ENCODE measurements around the gene LEO1.
A peak's percentile ranks its signal among the peaks of the same experiment; 100 is the strongest.
"Not testable (repeated sequence)": the region's sequence is repeated elsewhere in the genome, so short reads cannot be mapped to it uniquely, and the experiment has no call there.

Gene LEO1

GRCh38 chr15:52011711-52012144 is 40.1 kb upstream of the LEO1 start:
- Histone ChIP-seq H3K9me3 (ENCODE audit: low read length) (no peaks in the 10 kb centered on the region), H3K27me3 (ENCODE audit: control insufficient read depth in 1 of 2, insufficient read depth in 2 of 2, low read length in 2 of 2) (no peaks in the 10 kb centered on the region), H3K9ac (ENCODE audit: low read length) (no peak overlapping the region), H3K4me3 (ENCODE audit: low read depth in 1 of 2, low read length in 2 of 2) (no peak overlapping the region), H3K36me3 (ENCODE audit: insufficient read depth, low read length) (no peaks in the 10 kb centered on the region), H3K27ac (ENCODE audit: low read depth, low read length) (no peak overlapping the region), H3K4me1 (ENCODE audit: insufficient read depth, low read length) (peaks cover 18% of the 10 kb centered on the region)

GRCh38 chr15:52010633-52011595 is 39.3 kb upstream of the LEO1 start:
- Histone ChIP-seq H3K4me1 (ENCODE audit: insufficient read depth, low read length) (peaks cover 18% of the 10 kb centered on the region), H3K9me3 (ENCODE audit: low read length) (no peaks in the 10 kb centered on the region), H3K27ac (ENCODE audit: low read depth, low read length) (peak overlapping the region; percentile 60), H3K27me3 (ENCODE audit: control insufficient read depth in 1 of 2, insufficient read depth in 2 of 2, low read length in 2 of 2) (no peaks in the 10 kb centered on the region), H3K9ac (ENCODE audit: low read length) (no peak overlapping the region), H3K4me3 (ENCODE audit: low read depth in 1 of 2, low read length in 2 of 2) (no peak overlapping the region), H3K36me3 (ENCODE audit: insufficient read depth, low read length) (no peaks in the 10 kb centered on the region)

GRCh38 chr15:52008698-52009434 is 37.3 kb upstream of the LEO1 start:
- H3K27ac ChIP-seq (ENCODE audit: low read depth, low read length): no peak overlapping the region
- no peaks in the 10 kb centered on the region for H3K9me3 ChIP-seq (ENCODE audit: low read length)
- H3K9ac ChIP-seq (ENCODE audit: low read length): no peak overlapping the region
- no peak overlapping the region for H3K4me3 ChIP-seq (ENCODE audit: low read depth in 1 of 2, low read length in 2 of 2)
- H3K36me3 ChIP-seq (ENCODE audit: insufficient read depth, low read length): no peaks in the 10 kb centered on the region
- no peaks in the 10 kb centered on the region for H3K27me3 ChIP-seq (ENCODE audit: control insufficient read depth in 1 of 2, insufficient read depth in 2 of 2, low read length in 2 of 2)
- peaks cover 18% of the 10 kb centered on the region for H3K4me1 ChIP-seq (ENCODE audit: insufficient read depth, low read length)

- Histone ChIP-seq H3K27ac (ENCODE audit: low read depth, low read length) (no peak overlapping the region), H3K4me3 (ENCODE audit: low read depth in 1 of 2, low read length in 2 of 2) (no peak overlapping the region), H3K27me3 (ENCODE audit: control insufficient read depth in 1 of 2, insufficient read depth in 2 of 2, low read length in 2 of 2) (no peaks in the 10 kb centered on the region), H3K4me1 (ENCODE audit: insufficient read depth, low read length) (peaks cover 18% of the 10 kb centered on the region), H3K9ac (ENCODE audit: low read length) (no peak overlapping the region), H3K9me3 (ENCODE audit: low read length) (no peaks in the 10 kb centered on the region), H3K36me3 (ENCODE audit: insufficient read depth, low read length) (no peaks in the 10 kb centered on the region)
These were observed 36.8 kb upstream of the LEO1 start for GRCh38 chr15:52008359-52008697.

- Histone ChIP-seq H3K9me3 (ENCODE audit: low read length) (no peaks in the 10 kb centered on the region), H3K4me3 (ENCODE audit: low read depth in 1 of 2, low read length in 2 of 2) (no peak overlapping the region), H3K27ac (ENCODE audit: low read depth, low read length) (no peak overlapping the region)
These were observed 35.2 kb upstream of the LEO1 start for GRCh38 chr15:52006702-52007340.

GRCh38 chr15:52005748-52006701 is 34.4 kb upstream of the LEO1 start:
- no peaks in the 10 kb centered on the region for H3K9me3 ChIP-seq (ENCODE audit: low read length)
- no peak overlapping the region for H3K4me3 ChIP-seq (ENCODE audit: low read depth in 1 of 2, low read length in 2 of 2)
- H3K4me1 ChIP-seq (ENCODE audit: insufficient read depth, low read length): peaks cover 5% of the 10 kb centered on the region
- H3K36me3 ChIP-seq (ENCODE audit: insufficient read depth, low read length): no peaks in the 10 kb centered on the region
- no peak overlapping the region for H3K9ac ChIP-seq (ENCODE audit: low read length)
- no peaks in the 10 kb centered on the region for H3K27me3 ChIP-seq (ENCODE audit: control insufficient read depth in 1 of 2, insufficient read depth in 2 of 2, low read length in 2 of 2)
- no peak overlapping the region for H3K27ac ChIP-seq (ENCODE audit: low read depth, low read length)

More at GRCh38 chr15:52006702-52007340, 35.2 kb upstream of the LEO1 start:
- H3K36me3 ChIP-seq (ENCODE audit: insufficient read depth, low read length): no peaks in the 10 kb centered on the region
- H3K4me1 ChIP-seq (ENCODE audit: insufficient read depth, low read length): peaks cover 13% of the 10 kb centered on the region
- H3K27me3 ChIP-seq (ENCODE audit: control insufficient read depth in 1 of 2, insufficient read depth in 2 of 2, low read length in 2 of 2): no peaks in the 10 kb centered on the region
- H3K9ac ChIP-seq (ENCODE audit: low read length): no peak overlapping the region

GRCh38 chr15:52004806-52005205 is 33.2 kb upstream of the LEO1 start:
- no peak overlapping the region for H3K9ac ChIP-seq (ENCODE audit: low read length)
- H3K27ac ChIP-seq (ENCODE audit: low read depth, low read length): no peak overlapping the region

GRCh38 chr15:52003710-52004109 is 32.1 kb upstream of the LEO1 start:
- H3K36me3 ChIP-seq (ENCODE audit: insufficient read depth, low read length): no peaks in the 10 kb centered on the region
- H3K27ac ChIP-seq (ENCODE audit: low read depth, low read length): no peak overlapping the region
- H3K9ac ChIP-seq (ENCODE audit: low read length): no peak overlapping the region
- H3K4me3 ChIP-seq (ENCODE audit: low read depth in 1 of 2, low read length in 2 of 2): no peak overlapping the region
- H3K4me1 ChIP-seq (ENCODE audit: insufficient read depth, low read length): no peaks in the 10 kb centered on the region
- H3K27me3 ChIP-seq (ENCODE audit: control insufficient read depth in 1 of 2, insufficient read depth in 2 of 2, low read length in 2 of 2): no peaks in the 10 kb centered on the region
- no peaks in the 10 kb centered on the region for H3K9me3 ChIP-seq (ENCODE audit: low read length)

More at GRCh38 chr15:52004806-52005205, 33.2 kb upstream of the LEO1 start:
- Histone ChIP-seq H3K27me3 (ENCODE audit: control insufficient read depth in 1 of 2, insufficient read depth in 2 of 2, low read length in 2 of 2) (no peaks in the 10 kb centered on the region), H3K36me3 (ENCODE audit: insufficient read depth, low read length) (no peaks in the 10 kb centered on the region), H3K9me3 (ENCODE audit: low read length) (no peaks in the 10 kb centered on the region), H3K4me3 (ENCODE audit: low read depth in 1 of 2, low read length in 2 of 2) (no peak overlapping the region), H3K4me1 (ENCODE audit: insufficient read depth, low read length) (no peaks in the 10 kb centered on the region)

GRCh38 chr15:52003089-52003488 is 31.5 kb upstream of the LEO1 start:
- not testable (repeated sequence) for H3K36me3 ChIP-seq (ENCODE audit: insufficient read depth, low read length); H3K4me3 ChIP-seq (ENCODE audit: low read depth in 1 of 2, low read length in 2 of 2); H3K9ac ChIP-seq (ENCODE audit: low read length); H3K9me3 ChIP-seq (ENCODE audit: low read length); H3K4me1 ChIP-seq (ENCODE audit: insufficient read depth, low read length); H3K27ac ChIP-seq (ENCODE audit: low read depth, low read length); H3K27me3 ChIP-seq (ENCODE audit: control insufficient read depth in 1 of 2, insufficient read depth in 2 of 2, low read length in 2 of 2)

GRCh38 chr15:52002351-52002750 is 30.8 kb upstream of the LEO1 start:
- Histone ChIP-seq H3K4me1 (ENCODE audit: insufficient read depth, low read length) (no peaks in the 10 kb centered on the region), H3K9ac (ENCODE audit: low read length) (no peak overlapping the region), H3K27ac (ENCODE audit: low read depth, low read length) (no peak overlapping the region), H3K9me3 (ENCODE audit: low read length) (no peaks in the 10 kb centered on the region), H3K4me3 (ENCODE audit: low read depth in 1 of 2, low read length in 2 of 2) (no peak overlapping the region), H3K27me3 (ENCODE audit: control insufficient read depth in 1 of 2, insufficient read depth in 2 of 2, low read length in 2 of 2) (no peaks in the 10 kb centered on the region), H3K36me3 (ENCODE audit: insufficient read depth, low read length) (no peaks in the 10 kb centered on the region)
